OCI-LY1 (cell line): Measurements from ENCODE around the gene CDK5RAP3.

Source experiments
- EZH2 ChIP-seq: fragments of 200-600 bp; sonication (generic), shearing (Covaris generic); IDR thresholded peaks from 2 replicates; pipeline ENCODE4 v1.8.0; 2017; ENCODE audit warnings: borderline replicate concordance, mixed run types, mild to moderate bottlenecking, antibody characterized with exemption, low read length, moderate library complexity, mixed read lengths
- TF ChIP-seq, protein P1 (sequence below): fragments of 200-600 bp; sonication (generic), shearing (Covaris generic); IDR thresholded peaks from 2 replicates; pipeline ENCODE4 v1.5.1; 2017; ENCODE audit warnings: mild to moderate bottlenecking, antibody characterized with exemption, low read length, moderate library complexity, mixed read lengths

DNA sequence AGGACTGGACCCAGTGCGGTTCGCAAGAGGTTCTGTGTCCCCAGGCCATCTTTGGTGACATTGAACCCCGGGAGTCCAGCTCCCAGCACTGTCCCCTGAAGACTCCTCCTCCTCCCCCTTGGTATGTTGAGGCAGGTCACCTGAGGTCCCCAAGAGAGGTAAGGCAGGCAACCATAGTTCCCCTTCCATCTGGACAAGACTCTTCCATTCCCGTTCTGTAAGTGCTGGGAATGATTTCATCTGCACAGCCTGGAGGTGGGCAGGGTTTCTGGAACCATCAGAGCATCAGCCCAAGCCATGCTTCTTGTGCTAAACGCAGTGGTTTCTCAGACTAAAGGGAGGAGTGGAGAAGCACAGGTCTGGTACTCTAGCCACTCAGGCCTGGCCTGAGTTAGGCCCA, 41.7 kb downstream of the CDK5RAP3 start:
- TF ChIP-seq, protein P1, sequence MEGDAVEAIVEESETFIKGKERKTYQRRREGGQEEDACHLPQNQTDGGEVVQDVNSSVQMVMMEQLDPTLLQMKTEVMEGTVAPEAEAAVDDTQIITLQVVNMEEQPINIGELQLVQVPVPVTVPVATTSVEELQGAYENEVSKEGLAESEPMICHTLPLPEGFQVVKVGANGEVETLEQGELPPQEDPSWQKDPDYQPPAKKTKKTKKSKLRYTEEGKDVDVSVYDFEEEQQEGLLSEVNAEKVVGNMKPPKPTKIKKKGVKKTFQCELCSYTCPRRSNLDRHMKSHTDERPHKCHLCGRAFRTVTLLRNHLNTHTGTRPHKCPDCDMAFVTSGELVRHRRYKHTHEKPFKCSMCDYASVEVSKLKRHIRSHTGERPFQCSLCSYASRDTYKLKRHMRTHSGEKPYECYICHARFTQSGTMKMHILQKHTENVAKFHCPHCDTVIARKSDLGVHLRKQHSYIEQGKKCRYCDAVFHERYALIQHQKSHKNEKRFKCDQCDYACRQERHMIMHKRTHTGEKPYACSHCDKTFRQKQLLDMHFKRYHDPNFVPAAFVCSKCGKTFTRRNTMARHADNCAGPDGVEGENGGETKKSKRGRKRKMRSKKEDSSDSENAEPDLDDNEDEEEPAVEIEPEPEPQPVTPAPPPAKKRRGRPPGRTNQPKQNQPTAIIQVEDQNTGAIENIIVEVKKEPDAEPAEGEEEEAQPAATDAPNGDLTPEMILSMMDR = no peak
- no peak for TF ChIP-seq EZH2
